GM10266 (cell line): ENCODE data around the gene EPHA2.

Experiments
- DNase-seq: peaks from one replicate; pipeline ENCODE4 v3.0.0; 2012; ENCODE audit errors: extremely low spot score
- CTCF ChIP-seq: IDR thresholded peaks from 2 replicates; pipeline ENCODE4 v1.5.1; 2012; ENCODE audit warnings: mild to moderate bottlenecking, low read depth; ENCODE audit not compliant: control insufficient read depth, insufficient read depth; ENCODE audit errors: missing control alignments

Gene EPHA2

GRCh38 chr1:16120407-16120806 lies 35.5 kb downstream of the EPHA2 start:
- DNase-seq, result no peak
- TF ChIP-seq CTCF, result no peak

GRCh38 chr1:16119926-16120325 lies 35.9 kb downstream of the EPHA2 start:
- no peak for TF ChIP-seq CTCF

GRCh38 chr1:16119504-16119903 lies 36.4 kb downstream of the EPHA2 start:
- TF ChIP-seq CTCF, result no peak
- DNase-seq, result no peak

More at GRCh38 chr1:16119926-16120325, 35.9 kb downstream of the EPHA2 start:
- no peak for DNase-seq

- TF ChIP-seq CTCF, result no peak
- DNase-seq, result no peak
Measured at GRCh38 chr1:16118706-16119105, 37.2 kb downstream of the EPHA2 start.

- TF ChIP-seq CTCF, result no peak
- DNase-seq, result no peak
Measured at GRCh38 chr1:16117936-16118335, 37.9 kb downstream of the EPHA2 start.

- DNase-seq, result no peak
- no peak for TF ChIP-seq CTCF
Measured at GRCh38 chr1:16117369-16117768, 38.5 kb downstream of the EPHA2 start.

GRCh38 chr1:16116625-16117024 lies 39.2 kb downstream of the EPHA2 start:
- no peak for TF ChIP-seq CTCF
- DNase-seq, result no peak
